Spleen (tissue), 11 donors: Measurements from ENCODE around the gene PPM1L. TPM values are rescaled to one million over a fixed set of nuclear protein-coding genes. Genes with fewer than 3 reads are reported as not detected.

Source experiments
- DNase-seq: peaks from one replicate; pipeline ENCODE4 v3.0.0-alpha.2; 2020
- H3K27ac ChIP-seq, 8 donors: fragments of 200-600 bp; sonication (generic) in 7 of 8; 1 replicate in 4 of 8; 2 replicates in 4 of 8; pipeline versions ENCODE4 v1.5.0 to v1.8.0; 2016 to 2021; ENCODE audit warnings: inconsistent platforms in 4 of 8, mild to moderate bottlenecking in 4 of 8, moderate library complexity in 1 of 8
- H3K27me3 ChIP-seq, 7 donors: fragments of 200-600 bp; sonication (generic) in 6 of 7; replicated peaks in 1 of 7; 1 replicate in 4 of 7; 2 replicates in 3 of 7; pipeline versions ENCODE4 v1.5.0 to v1.8.0; 2016 to 2021; ENCODE audit warnings: inconsistent platforms in 3 of 7, mild to moderate bottlenecking in 1 of 7
- H3K36me3 ChIP-seq, 6 donors: fragments of 200-600 bp; sonication (generic) in 5 of 6; 1 replicate in 4 of 6; 2 replicates in 2 of 6; pipeline versions ENCODE4 v1.5.0 to v1.8.0; 2016 to 2021; ENCODE audit warnings: inconsistent platforms in 2 of 6
- H3K4me1 ChIP-seq, 6 donors: fragments of 200-600 bp; sonication (generic) in 5 of 6; 1 replicate in 3 of 6; 2 replicates in 3 of 6; pipeline versions ENCODE4 v1.5.0 to v1.8.0; 2016 to 2021; ENCODE audit warnings: inconsistent platforms in 3 of 6
- H3K4me3 ChIP-seq, 8 donors: fragments of 200-600 bp; sonication (generic) in 7 of 8; 1 replicate in 4 of 8; 2 replicates in 4 of 8; pipeline versions ENCODE4 v1.5.0 to v1.8.0; 2016 to 2021; ENCODE audit warnings: inconsistent platforms in 4 of 8, mild to moderate bottlenecking in 4 of 8, moderate library complexity in 2 of 8
- H3K9me3 ChIP-seq, 8 donors: fragments of 200-600 bp; sonication (generic) in 7 of 8; 1 replicate in 4 of 8; 2 replicates in 4 of 8; pipeline versions ENCODE4 v1.5.0 to v1.8.0; 2016 to 2021; ENCODE audit warnings: inconsistent platforms in 4 of 8
- POLR2A ChIP-seq, 3 donors: fragments of 450-650 bp; IDR thresholded peaks; one replicate each; pipeline ENCODE4 v1.5.1; 2017; ENCODE audit warnings: antibody characterized with exemption in 3 of 3, mild to moderate bottlenecking in 1 of 3
- POLR2AphosphoS5 ChIP-seq, 3 donors: sonication (generic); formaldehyde crosslinking; IDR thresholded peaks; one replicate each; pipeline ENCODE4 v1.5.1; 2017; ENCODE audit warnings: antibody characterized with exemption in 3 of 3
- WGBS, 5 donors: extraction: QIAGEN DNeasy Blood & Tissue Kit in 3 of 5; methylation state at CpG; one replicate each; pipeline versions ENCODE4 v1.1.5 to v1.1.7; 2013 to 2018; 5-methylcytosine and 5-hydroxymethylcytosine counted together
- intact Hi-C: fragments of 100-400 bp; cut with DNase I; formaldehyde crosslinking; loops from one replicate; pipeline ENCODE4 v1.15.0; 2023; ENCODE audit warnings: low total_unique reads
- polyA plus RNA-seq, 3 donors: library from polyadenylated mRNA; stranded (reverse); fragments of 200-250 nt; gene quantifications; one replicate each; pipeline ENCODE4 v1.2.1, GENCODE V29; 2013
- total RNA-seq, 7 donors: library from RNA; depleted of rRNA in 3 of 7; stranded (reverse); fragments of >200 nt in 3 of 7; fragmentation: NEBNext Ultra II Directional in 4 of 7; extraction: Animal tissue kit (Norgen Biotek cat#: 25700) in 4 of 7; gene quantifications; one replicate each; pipeline versions ENCODE4 v1.1.0 to v1.2.1, GENCODE V29; 2016 to 2021
- TF ChIP-seq, protein P1 (sequence below), 11 experiments: fragments of 200-600 bp in 7 of 11; fragments of 450-650 bp in 4 of 11; sonication (generic) in 4 of 11; IDR thresholded peaks in 8 of 11; conservative IDR thresholded peaks in 3 of 11; 1 replicate in 7 of 11; 2 replicates in 4 of 11; pipeline versions ENCODE4 v1.4.0 to v1.8.0; 2016 to 2021; ENCODE audit warnings: antibody characterized with exemption in 11 of 11, inconsistent platforms in 4 of 11, mild to moderate bottlenecking in 1 of 11
- donor health status: healthy with polysubstance abuse.
- donor health status: DM: no; HTN: no; CAD: no; lungs with moderate emphysema.
- donor health status: DM: no; HTN: no; CAD: no.
- donor health status: Bipolar disorder and iron deficiency.
- donor health status: healthy.
- donor health status: DM: no; HTN: no; CAD: no.
- donor health status: DM: yes; HTN: yes; CAD: no.

PPM1L gene
- total and polyA plus RNA-seq, 10 donors: 0.63 to 16.7 (median 12.2) TPM

GRCh38 chr3:161069511-161070251 is 313.6 kb downstream of the PPM1L start:
- 34 to 47% (median 43%) methylated on average over 5 of the region's 5 CpGs for whole genome bisulfite sequencing, 5 donors
- H3K27me3 ChIP-seq: no peaks in the 10 kb centered on the region
- intact Hi-C loops: no loop called here

GRCh38 chr3:161070252-161070930 is 314.4 kb downstream of the PPM1L start:
- Histone ChIP-seq H3K27me3 (no peaks in the 10 kb centered on the region), H3K27ac (peak overlapping the region in 3 of 8 donors; percentile 24 to 54 (median 43)), H3K36me3 (no peaks in the 10 kb centered on the region), H3K4me1 (peaks cover 4 to 38% (median 19%) of the 10 kb centered on the region in 6 donors), H3K4me3 (no peak overlapping the region), H3K9me3 (no peaks in the 10 kb centered on the region)
- 84 to 91% (median 86%) methylated on average over 7 to 9 of the region's 9 CpGs for WGBS, 5 donors
- intact Hi-C loops: no loop called here
- no peak for DNase-seq
- TF ChIP-seq POLR2A (IDR thresholded peaks at IDR 0.05) (no peak), POLR2AphosphoS5 (IDR thresholded peaks at IDR 0.05) (no peak)
- TF ChIP-seq, protein P1, sequence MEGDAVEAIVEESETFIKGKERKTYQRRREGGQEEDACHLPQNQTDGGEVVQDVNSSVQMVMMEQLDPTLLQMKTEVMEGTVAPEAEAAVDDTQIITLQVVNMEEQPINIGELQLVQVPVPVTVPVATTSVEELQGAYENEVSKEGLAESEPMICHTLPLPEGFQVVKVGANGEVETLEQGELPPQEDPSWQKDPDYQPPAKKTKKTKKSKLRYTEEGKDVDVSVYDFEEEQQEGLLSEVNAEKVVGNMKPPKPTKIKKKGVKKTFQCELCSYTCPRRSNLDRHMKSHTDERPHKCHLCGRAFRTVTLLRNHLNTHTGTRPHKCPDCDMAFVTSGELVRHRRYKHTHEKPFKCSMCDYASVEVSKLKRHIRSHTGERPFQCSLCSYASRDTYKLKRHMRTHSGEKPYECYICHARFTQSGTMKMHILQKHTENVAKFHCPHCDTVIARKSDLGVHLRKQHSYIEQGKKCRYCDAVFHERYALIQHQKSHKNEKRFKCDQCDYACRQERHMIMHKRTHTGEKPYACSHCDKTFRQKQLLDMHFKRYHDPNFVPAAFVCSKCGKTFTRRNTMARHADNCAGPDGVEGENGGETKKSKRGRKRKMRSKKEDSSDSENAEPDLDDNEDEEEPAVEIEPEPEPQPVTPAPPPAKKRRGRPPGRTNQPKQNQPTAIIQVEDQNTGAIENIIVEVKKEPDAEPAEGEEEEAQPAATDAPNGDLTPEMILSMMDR (IDR thresholded peaks at IDR 0.05 in 8 of 11, conservative IDR thresholded peaks at IDR 0.05 in 3 of 11): no peak

More at GRCh38 chr3:161069511-161070251, 313.6 kb downstream of the PPM1L start:
- TF ChIP-seq POLR2A (IDR thresholded peaks at IDR 0.05) (no peak), POLR2AphosphoS5 (IDR thresholded peaks at IDR 0.05) (no peak)
- TF ChIP-seq, protein P1 (IDR thresholded peaks at IDR 0.05 in 8 of 11, conservative IDR thresholded peaks at IDR 0.05 in 3 of 11): no peak
- peaks cover 4 to 38% (median 19%) of the 10 kb centered on the region in 6 donors for H3K4me1 ChIP-seq
- peak overlapping the region in 4 of 8 donors; percentile 22 to 54 (median 34) for H3K27ac ChIP-seq
- H3K36me3 ChIP-seq: no peaks in the 10 kb centered on the region
- no peak overlapping the region for H3K4me3 ChIP-seq
- DNase-seq: no peak
- H3K9me3 ChIP-seq: no peaks in the 10 kb centered on the region

GRCh38 chr3:161070980-161071663 is 315.1 kb downstream of the PPM1L start:
- Histone ChIP-seq H3K4me1 (peaks cover 4 to 38% (median 19%) of the 10 kb centered on the region in 6 donors), H3K27me3 (no peaks in the 10 kb centered on the region), H3K9me3 (no peaks in the 10 kb centered on the region), H3K36me3 (no peaks in the 10 kb centered on the region), H3K4me3 (no peak overlapping the region), H3K27ac (no peak overlapping the region)
- intact Hi-C loops: no loop called here
- WGBS, 5 donors: 71 to 84% (median 77%) methylated on average over 6 of the region's 6 CpGs
- DNase-seq: no peak
- TF ChIP-seq POLR2A (IDR thresholded peaks at IDR 0.05) (no peak), POLR2AphosphoS5 (IDR thresholded peaks at IDR 0.05) (no peak)
- TF ChIP-seq, protein P1 (IDR thresholded peaks at IDR 0.05 in 8 of 11, conservative IDR thresholded peaks at IDR 0.05 in 3 of 11): no peak
